PC-3 (cell line): ENCODE data around the gene CLDN20.

Experiments used
- CTCF ChIP-seq: fragments of 300-600 bp; sonication (generic); conservative IDR thresholded peaks from 2 replicates; pipeline ENCODE4 v1.5.1; 2017; ENCODE audit warnings: antibody characterized with exemption, low read depth, mild to moderate bottlenecking, low read length
- EZH2 ChIP-seq: fragments of 300-600 bp; sonication (generic); IDR thresholded peaks from one replicate; pipeline ENCODE4 v1.6.1; 2017; ENCODE audit warnings: antibody characterized with exemption, mild to moderate bottlenecking, low read length; ENCODE audit not compliant: unreplicated experiment
- EZH2phosphoT487 ChIP-seq: fragments of 300-600 bp; sonication (generic); IDR thresholded peaks from 2 replicates; pipeline ENCODE4 v1.6.1; 2018; ENCODE audit warnings: mild to moderate bottlenecking, antibody characterized with exemption, low read length, borderline replicate concordance

- TF ChIP-seq CTCF (no peak), EZH2 (no peak), EZH2phosphoT487 (no peak)
Measured at GRCh38 chr6:155222506-155222905, 41.3 kb upstream of the CLDN20 start.
